ENCODE measurements around the gene RYR3. TPM values are rescaled to one million over a fixed set of nuclear protein-coding genes. Genes with fewer than 3 reads are reported as not detected.

Gene RYR3
- total RNA-seq, 2 experiments from 2014 or later, result not detected

GRCh38 chr15:33601461-33601860 is 290.7 kb downstream of the RYR3 start:
- no peak for ATAC-seq
- POLR2A ChIA-PET, result no interaction called here

GRCh38 chr15:33608714-33609113 is 297.9 kb downstream of the RYR3 start:
- ATAC-seq, result no peak
- intact Hi-C loops (cut with micrococcal nuclease), result no loop called here
- ChIA-PET POLR2A (no interaction called here), CTCF (no interaction called here)
- TF ChIP-seq CTCF (IDR thresholded peaks at IDR 0.05), result no peak
- Mint-ChIP-seq H3K4me3 (no peak overlapping the region), H3K27ac (no peak overlapping the region), H3K36me3 (ENCODE audit: low read depth) (no peaks in the 10 kb centered on the region), H3K27me3 (no peaks in the 10 kb centered on the region), H3K4me1 (ENCODE audit: low read depth) (no peaks in the 10 kb centered on the region), H3K9me3 (no peaks in the 10 kb centered on the region)
- no peak for DNase-seq

More at GRCh38 chr15:33601461-33601860, 290.7 kb downstream of the RYR3 start:
- H3K36me3 Mint-ChIP-seq (ENCODE audit: low read depth), result no peaks in the 10 kb centered on the region
- no peaks in the 10 kb centered on the region for H3K27me3 Mint-ChIP-seq
- H3K4me1 Mint-ChIP-seq (ENCODE audit: low read depth), result no peaks in the 10 kb centered on the region
- H3K9me3 Mint-ChIP-seq, result no peaks in the 10 kb centered on the region
- CTCF ChIA-PET, result interaction anchor here (2.2 kb wide), 1 partner anchor 99 kb away, joined by 5 read pairs; no protein-coding TSS in a partner anchor
- H3K4me3 Mint-ChIP-seq, result no peak overlapping the region
- no peak overlapping the region for H3K27ac Mint-ChIP-seq
- DNase-seq, result no peak
- intact Hi-C loops (cut with micrococcal nuclease), result no loop called here
- no peak for TF ChIP-seq CTCF (IDR thresholded peaks at IDR 0.05)

- intact Hi-C loops (cut with micrococcal nuclease), result no loop called here
- ChIA-PET CTCF (no interaction called here), POLR2A (no interaction called here)
- TF ChIP-seq CTCF (IDR thresholded peaks at IDR 0.05), result no peak
- Mint-ChIP-seq H3K36me3 (ENCODE audit: low read depth) (no peaks in the 10 kb centered on the region), H3K4me3 (no peak overlapping the region), H3K27me3 (peaks cover 2% of the 10 kb centered on the region), H3K27ac (no peak overlapping the region), H3K9me3 (no peaks in the 10 kb centered on the region), H3K4me1 (ENCODE audit: low read depth) (no peaks in the 10 kb centered on the region)
- DNase-seq (no peak), ATAC-seq (no peak)
Observed at GRCh38 chr15:33612721-33613304, 302.0 kb downstream of the RYR3 start.

DNA sequence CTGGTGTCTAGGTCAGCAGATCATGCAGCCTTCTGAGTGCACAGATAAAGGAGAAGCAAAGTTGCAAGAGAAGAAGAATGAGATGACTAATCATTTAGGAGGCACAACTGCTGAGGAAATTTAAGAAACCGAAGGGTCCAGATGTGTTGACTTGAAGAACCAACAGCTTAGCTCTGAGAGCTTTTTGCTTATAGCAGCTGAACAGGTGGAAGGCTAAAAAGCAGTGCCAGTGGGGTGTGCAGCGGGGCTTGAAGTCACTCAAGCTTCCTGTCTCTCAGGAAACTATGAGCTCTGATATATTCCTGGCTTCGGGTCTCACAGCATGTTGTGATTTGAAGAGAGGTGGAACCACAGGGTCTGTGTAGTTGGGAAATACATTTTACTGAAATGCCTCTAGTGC is 305.7 kb downstream of the RYR3 start:
- CTCF ChIA-PET, result no interaction called here
- no peak overlapping the region for H3K4me3 Mint-ChIP-seq

GRCh38 chr15:33618350-33618749 is 307.6 kb downstream of the RYR3 start:
- no peaks in the 10 kb centered on the region for H3K9me3 Mint-ChIP-seq
- H3K36me3 Mint-ChIP-seq (ENCODE audit: low read depth), result no peaks in the 10 kb centered on the region
- no peak for TF ChIP-seq CTCF (IDR thresholded peaks at IDR 0.05)
- intact Hi-C loops (cut with micrococcal nuclease), result no loop called here
- peaks cover 4% of the 10 kb centered on the region for H3K27me3 Mint-ChIP-seq
- no peak overlapping the region for H3K27ac Mint-ChIP-seq
- ATAC-seq (no peak), DNase-seq (no peak)
- no peaks in the 10 kb centered on the region for H3K4me1 Mint-ChIP-seq (ENCODE audit: low read depth)
- ChIA-PET POLR2A (no interaction called here), CTCF (no interaction called here)
- H3K4me3 Mint-ChIP-seq, result no peak overlapping the region

More for the DNA sequence above, 305.7 kb downstream of the RYR3 start:
- Mint-ChIP-seq H3K9me3 (no peaks in the 10 kb centered on the region), H3K36me3 (ENCODE audit: low read depth) (no peaks in the 10 kb centered on the region), H3K27ac (no peak overlapping the region), H3K4me1 (ENCODE audit: low read depth) (no peaks in the 10 kb centered on the region), H3K27me3 (peaks cover 2% of the 10 kb centered on the region)
- no peak for DNase-seq
- ATAC-seq, result no peak
- TF ChIP-seq CTCF (IDR thresholded peaks at IDR 0.05), result no peak
- POLR2A ChIA-PET, result no interaction called here
- intact Hi-C loops (cut with micrococcal nuclease), result no loop called here
